ENCODE data around the gene SCARF2. TPM values are rescaled to one million over a fixed set of nuclear protein-coding genes. Genes with fewer than 3 reads are reported as not detected.
"Not testable (repeated sequence)": the region's sequence is repeated elsewhere in the genome, so short reads cannot be mapped to it uniquely, and the experiment has no call there.

The SCARF2 gene
- polyA plus RNA-seq, 1 donor from 2014 or later = 5.0 TPM

GRCh38 chr22:20419664-20419951 lies 18.0 kb downstream of the SCARF2 start:
- no peaks in the 10 kb centered on the region for H3K27me3 ChIP-seq (ENCODE audit: insufficient read depth, low read depth, low read length)
- no peak overlapping the region for H3K9ac ChIP-seq (ENCODE audit: low read length)
- H3K36me3 ChIP-seq (ENCODE audit: insufficient read depth, low read length) = no peaks in the 10 kb centered on the region
- H3K4me3 ChIP-seq (ENCODE audit: low read length) = no peak overlapping the region
- H3F3A ChIP-seq (ENCODE audit: insufficient read depth, low read length, poor library complexity, severe bottlenecking) = no peaks in the 10 kb centered on the region
- TF ChIP-seq TAF1 (IDR thresholded peaks at IDR 0.05; ENCODE audit: low read depth) = no peak
- TF ChIP-seq MXI1 (conservative IDR thresholded peaks at IDR 0.05; ENCODE audit: poor library complexity, severe bottlenecking) = no peak
- TF ChIP-seq EZH2 (IDR thresholded peaks at IDR 0.05; ENCODE audit: borderline replicate concordance, insufficient read depth, low read length, poor library complexity, severe bottlenecking) = no peak
- TF ChIP-seq CTCF (IDR thresholded peaks at IDR 0.05; ENCODE audit: poor library complexity, severe bottlenecking) = no peak
- TF ChIP-seq REST (IDR thresholded peaks at IDR 0.05; ENCODE audit: borderline replicate concordance) = no peak
- TF ChIP-seq SMC3 (conservative IDR thresholded peaks at IDR 0.05; ENCODE audit: poor library complexity) = no peak
- no peak for TF ChIP-seq EP300 (conservative IDR thresholded peaks at IDR 0.05; ENCODE audit: poor library complexity, severe bottlenecking)
- no peak for TF ChIP-seq POLR2AphosphoS5 (IDR thresholded peaks at IDR 0.05)
- no peak for TF ChIP-seq RAD21 (conservative IDR thresholded peaks at IDR 0.05)
- no peaks in the 10 kb centered on the region for H3K79me2 ChIP-seq (replicated peaks; ENCODE audit: insufficient read depth, low read length)
- H3K27ac ChIP-seq (ENCODE audit: low read length) = no peak overlapping the region
- no peaks in the 10 kb centered on the region for H4K20me1 ChIP-seq (ENCODE audit: insufficient read depth)
- H3K4me2 ChIP-seq (ENCODE audit: low read length) = no peak overlapping the region
- no peaks in the 10 kb centered on the region for H3K9me3 ChIP-seq (ENCODE audit: low read length)
- H3K9me2 ChIP-seq (ENCODE audit: insufficient read depth, low read length) = no peaks in the 10 kb centered on the region
- no peak overlapping the region for H2AFZ ChIP-seq (ENCODE audit: low read depth, low read length)

- no peak overlapping the region for H3K27ac ChIP-seq (ENCODE audit: low read length)
- H2AFZ ChIP-seq (ENCODE audit: low read depth, low read length) = no peak overlapping the region
- H3K9me2 ChIP-seq (ENCODE audit: insufficient read depth, low read length) = no peaks in the 10 kb centered on the region
These were observed 19.3 kb downstream of the SCARF2 start for GRCh38 chr22:20418211-20418788.

GRCh38 chr22:20415699-20416098 lies 21.9 kb downstream of the SCARF2 start:
- H3K9me3 ChIP-seq (ENCODE audit: low read length); H3K79me2 ChIP-seq (replicated peaks; ENCODE audit: insufficient read depth, low read length); H3K27ac ChIP-seq (ENCODE audit: low read length); H3F3A ChIP-seq (ENCODE audit: insufficient read depth, low read length, poor library complexity, severe bottlenecking); H3K4me3 ChIP-seq (ENCODE audit: low read length); H4K20me1 ChIP-seq (ENCODE audit: insufficient read depth); H3K4me2 ChIP-seq (ENCODE audit: low read length); H2AFZ ChIP-seq (ENCODE audit: low read depth, low read length); H3K36me3 ChIP-seq (ENCODE audit: insufficient read depth, low read length); H3K27me3 ChIP-seq (ENCODE audit: insufficient read depth, low read depth, low read length); H3K9me2 ChIP-seq (ENCODE audit: insufficient read depth, low read length); H3K9ac ChIP-seq (ENCODE audit: low read length): not testable (repeated sequence)

More at GRCh38 chr22:20418211-20418788, 19.3 kb downstream of the SCARF2 start:
- Histone ChIP-seq H3K4me3 (ENCODE audit: low read length) (peak overlapping the region; percentile 54), H3K9ac (ENCODE audit: low read length) (peak overlapping the region; percentile 31), H3F3A (ENCODE audit: insufficient read depth, low read length, poor library complexity, severe bottlenecking) (no peaks in the 10 kb centered on the region), H3K9me3 (ENCODE audit: low read length) (no peaks in the 10 kb centered on the region), H3K27me3 (ENCODE audit: insufficient read depth, low read depth, low read length) (no peaks in the 10 kb centered on the region), H3K4me2 (ENCODE audit: low read length) (no peak overlapping the region), H3K79me2 (replicated peaks; ENCODE audit: insufficient read depth, low read length) (no peaks in the 10 kb centered on the region), H3K36me3 (ENCODE audit: insufficient read depth, low read length) (no peaks in the 10 kb centered on the region), H4K20me1 (ENCODE audit: insufficient read depth) (no peaks in the 10 kb centered on the region)
- peak; percentile 88 for TF ChIP-seq RAD21 (conservative IDR thresholded peaks at IDR 0.05)
- peak; percentile 94 for TF ChIP-seq CTCF (IDR thresholded peaks at IDR 0.05; ENCODE audit: poor library complexity, severe bottlenecking)
- no peak for TF ChIP-seq MXI1 (conservative IDR thresholded peaks at IDR 0.05; ENCODE audit: poor library complexity, severe bottlenecking)
- no peak for TF ChIP-seq POLR2AphosphoS5 (IDR thresholded peaks at IDR 0.05)
- TF ChIP-seq SMC3 (conservative IDR thresholded peaks at IDR 0.05; ENCODE audit: poor library complexity) = peak; percentile 95

GRCh38 chr22:20415241-20415640 lies 22.4 kb downstream of the SCARF2 start:
- H3K9me3 ChIP-seq (ENCODE audit: low read length); H3F3A ChIP-seq (ENCODE audit: insufficient read depth, low read length, poor library complexity, severe bottlenecking); H3K4me3 ChIP-seq (ENCODE audit: low read length); H3K27me3 ChIP-seq (ENCODE audit: insufficient read depth, low read depth, low read length); H3K4me2 ChIP-seq (ENCODE audit: low read length); H3K79me2 ChIP-seq (replicated peaks; ENCODE audit: insufficient read depth, low read length); H3K36me3 ChIP-seq (ENCODE audit: insufficient read depth, low read length); H2AFZ ChIP-seq (ENCODE audit: low read depth, low read length); H3K9ac ChIP-seq (ENCODE audit: low read length); H3K27ac ChIP-seq (ENCODE audit: low read length); H4K20me1 ChIP-seq (ENCODE audit: insufficient read depth); H3K9me2 ChIP-seq (ENCODE audit: insufficient read depth, low read length): not testable (repeated sequence)

Data from neural cell (in vitro differentiated cells).